T-helper 22 cell (primary cell): ENCODE data around the gene TMC1.
"Not testable (repeated sequence)": the region's sequence is repeated elsewhere in the genome, so short reads cannot be mapped to it uniquely, and the experiment has no call there.

Experiments used
- DNase-seq: peaks from one replicate; pipeline ENCODE4 v3.0.0-alpha.2; 2020; ENCODE audit warnings: low read depth

Gene TMC1

DNA sequence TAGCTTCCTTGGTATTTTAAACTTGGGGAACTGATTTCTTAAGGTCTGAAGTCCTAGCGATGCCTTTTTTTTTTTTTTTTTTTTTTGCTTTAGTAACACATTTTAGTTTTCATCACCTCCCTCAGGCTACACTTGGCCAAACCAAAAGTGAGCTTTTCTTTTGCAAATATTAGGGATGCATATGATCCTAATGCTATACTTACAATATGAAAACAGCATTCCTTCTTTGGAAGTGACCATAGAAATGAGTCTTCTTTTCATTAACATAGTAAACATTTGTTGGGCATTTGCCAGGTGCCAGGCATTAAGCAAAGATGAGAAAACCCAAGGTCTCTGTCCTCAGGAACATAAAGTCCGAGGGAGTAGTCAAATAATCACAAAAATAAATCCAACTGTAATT, 241.6 kb downstream of the TMC1 start:
- no peak for DNase-seq

DNA sequence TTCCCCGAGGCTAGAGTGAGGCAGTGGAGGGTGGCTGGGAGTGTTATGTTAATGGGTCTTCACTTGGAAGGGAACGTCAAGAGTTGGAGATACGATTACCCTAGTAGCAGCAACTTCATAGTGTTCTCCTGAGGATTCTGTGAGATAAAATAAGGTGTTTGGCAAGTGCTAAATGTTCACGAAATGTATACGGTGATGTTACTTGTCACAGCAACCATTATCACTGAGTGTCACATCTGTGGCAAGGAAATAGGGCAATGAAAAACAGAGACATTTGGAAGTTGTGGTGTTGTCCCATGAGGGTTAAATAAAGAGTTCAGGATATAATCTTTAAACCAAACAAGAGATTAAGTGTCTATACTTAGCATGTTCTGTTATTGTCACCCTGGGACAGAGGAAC, 248.1 kb downstream of the TMC1 start:
- no peak for DNase-seq

DNA sequence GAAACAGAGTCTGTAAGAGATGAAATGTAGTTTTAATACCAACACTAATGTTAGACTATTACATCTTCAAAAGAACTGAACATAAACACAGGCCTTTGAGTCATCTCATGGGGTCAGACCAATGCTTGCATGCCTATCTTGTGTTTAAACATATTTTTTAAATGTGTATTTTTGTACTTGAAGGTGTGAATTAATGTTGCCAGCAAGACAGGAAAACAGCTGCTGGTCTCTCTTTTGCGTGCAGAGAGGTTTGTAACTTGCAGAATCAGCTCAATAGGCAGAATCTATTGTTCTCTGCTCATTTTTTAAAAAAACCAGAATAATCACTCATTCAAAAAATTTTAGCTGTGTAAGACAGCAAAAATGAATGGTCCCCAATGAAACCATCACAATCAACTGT, 251.3 kb downstream of the TMC1 start:
- no peak for DNase-seq

GRCh38 chr9:72773570-72773969, 252.2 kb downstream of the TMC1 start:
- no peak for DNase-seq

GRCh38 chr9:72775570-72775969, 254.2 kb downstream of the TMC1 start:
- DNase-seq: no peak

- no peak for DNase-seq
Measured at GRCh38 chr9:72779614-72780013, 258.2 kb downstream of the TMC1 start.

- DNase-seq: no peak
Measured at GRCh38 chr9:72786948-72787347, 265.5 kb downstream of the TMC1 start.

DNA sequence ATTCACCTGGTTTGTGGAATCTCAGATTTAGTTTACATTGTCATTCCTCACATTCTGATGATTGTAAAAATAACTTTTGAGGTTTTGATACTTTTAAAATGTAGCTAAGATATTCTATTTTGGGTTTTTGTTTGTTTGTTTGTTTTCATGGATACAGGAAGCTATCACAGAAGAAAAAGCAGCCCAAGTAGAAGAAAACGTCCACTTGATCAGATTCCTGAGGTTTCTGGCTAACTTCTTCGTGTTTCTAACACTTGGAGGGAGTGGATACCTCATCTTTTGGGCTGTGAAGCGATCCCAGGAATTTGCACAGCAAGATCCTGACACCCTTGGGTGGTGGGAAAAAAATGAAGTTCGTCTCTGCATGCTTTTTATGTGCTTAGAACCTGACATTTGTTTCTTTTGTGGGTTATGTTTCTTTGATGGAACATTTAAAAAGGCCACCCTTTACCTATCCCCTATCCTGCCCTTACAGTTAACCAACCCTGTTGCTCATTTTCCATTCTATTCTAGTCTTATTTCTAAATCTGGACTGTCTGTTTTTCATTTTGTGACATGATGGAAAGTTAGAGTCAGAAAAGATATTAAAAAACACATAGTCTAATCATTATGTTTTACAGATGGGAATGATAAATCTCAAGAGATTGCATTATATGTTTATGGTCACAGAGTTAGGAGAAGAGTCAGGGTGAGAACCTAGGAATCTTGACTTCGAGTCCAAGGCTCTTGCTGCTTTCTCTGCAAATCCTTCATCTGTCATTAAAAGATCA, 267.7 kb downstream of the TMC1 start:
- DNase-seq: no peak

DNA sequence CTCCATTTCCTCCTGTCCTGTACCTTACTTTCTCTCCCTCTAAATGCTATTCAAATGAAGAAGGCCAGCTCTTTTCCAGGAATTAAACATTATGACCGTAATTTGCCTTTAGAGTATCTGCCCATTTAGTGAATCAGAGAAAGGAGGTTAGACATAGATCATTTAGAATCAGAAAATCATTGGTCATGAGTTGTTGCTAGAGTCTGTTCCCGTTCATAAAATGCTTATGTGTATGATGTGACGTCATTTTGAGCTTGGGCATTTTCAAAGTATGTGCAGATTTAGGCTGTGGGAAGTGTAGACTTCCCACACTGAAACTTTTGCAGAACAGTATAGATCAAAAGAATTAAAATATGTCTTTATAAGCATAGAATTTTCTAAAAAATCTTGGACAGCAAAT, 268.5 kb downstream of the TMC1 start:
- DNase-seq: no peak

- no peak for DNase-seq
Measured at GRCh38 chr9:72790989-72791388, 269.6 kb downstream of the TMC1 start.

- DNase-seq: no peak
Measured at GRCh38 chr9:72791436-72791835, 270.0 kb downstream of the TMC1 start.

DNA sequence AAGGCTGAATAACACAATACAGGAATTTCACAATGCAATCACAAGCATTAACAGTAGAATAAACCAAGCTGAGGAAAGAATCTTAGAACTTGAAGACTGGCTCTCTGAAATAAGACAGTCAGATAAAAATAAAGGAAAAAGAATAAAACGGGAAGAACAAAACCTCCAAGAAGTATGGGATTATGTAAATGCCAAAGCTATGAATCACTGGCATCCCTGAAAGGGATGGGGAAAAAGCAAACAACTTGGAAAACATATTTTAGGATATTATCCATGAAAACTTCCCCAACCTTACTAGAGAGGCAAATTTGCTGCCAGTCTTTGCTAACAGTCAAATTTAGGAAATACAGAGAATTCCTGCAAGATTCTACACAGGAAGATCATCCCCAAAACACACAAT, 273.5 kb downstream of the TMC1 start:
- DNase-seq: no peak

DNA sequence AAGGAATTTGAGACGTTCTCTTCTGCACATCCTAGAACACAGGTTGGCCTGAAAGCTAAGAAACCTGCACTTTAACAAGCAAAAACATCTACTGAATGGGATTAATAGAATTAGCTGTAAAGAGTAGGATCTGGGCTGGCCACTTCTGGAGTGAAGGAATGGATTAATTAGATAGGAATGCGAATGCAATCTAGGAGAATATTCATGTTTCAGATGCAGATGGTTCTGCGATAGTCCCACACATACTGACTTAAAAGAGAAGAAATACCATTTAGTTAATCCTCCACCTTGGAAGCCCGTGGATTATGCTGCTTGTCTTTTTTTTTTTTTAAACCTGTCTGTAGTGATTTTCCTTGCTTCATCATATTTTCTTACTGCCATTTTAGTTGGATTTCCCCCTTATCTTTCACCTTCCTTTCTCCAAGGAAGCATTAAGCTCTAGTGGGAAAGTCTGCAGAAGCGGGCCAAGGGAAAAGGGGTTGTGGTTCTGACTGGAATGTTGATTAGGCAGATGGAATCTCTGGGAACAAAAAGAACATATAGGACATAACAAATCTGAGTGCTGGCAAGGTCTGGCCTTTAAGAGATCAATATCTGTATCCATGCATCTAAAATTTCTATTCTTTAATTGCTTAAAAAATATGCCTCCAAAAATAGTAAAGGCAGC, 279.1 kb downstream of the TMC1 start:
- DNase-seq: no peak

GRCh38 chr9:72805238-72805637, 283.8 kb downstream of the TMC1 start:
- DNase-seq: no peak

DNA sequence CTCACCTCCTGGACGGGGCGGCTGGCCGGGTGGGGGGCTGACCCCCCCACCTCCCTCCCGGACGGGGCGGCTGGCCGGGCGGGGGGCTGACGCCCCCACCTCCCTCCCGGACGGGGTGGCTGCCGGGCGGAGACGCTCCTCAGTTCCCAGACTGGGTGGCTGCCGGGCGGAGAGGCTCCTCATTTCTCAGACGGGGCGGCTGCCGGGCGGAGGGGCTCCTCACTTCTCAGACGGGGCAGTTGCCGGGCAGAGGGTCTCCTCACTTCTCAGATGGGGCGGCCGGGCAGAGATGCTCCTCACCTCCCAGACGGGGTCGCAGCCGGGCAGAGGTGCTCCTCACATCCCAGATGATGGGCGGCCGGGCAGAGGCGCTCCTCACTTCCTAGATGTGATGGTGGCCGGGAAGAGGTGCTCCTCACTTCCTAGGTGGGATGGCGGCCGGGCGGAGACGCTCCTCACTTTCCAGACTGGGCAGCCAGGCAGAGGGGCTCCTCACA, 285.0 kb downstream of the TMC1 start:
- not testable (repeated sequence) for DNase-seq

- no peak for DNase-seq
Measured at GRCh38 chr9:72807765-72808445, 286.5 kb downstream of the TMC1 start.

DNA sequence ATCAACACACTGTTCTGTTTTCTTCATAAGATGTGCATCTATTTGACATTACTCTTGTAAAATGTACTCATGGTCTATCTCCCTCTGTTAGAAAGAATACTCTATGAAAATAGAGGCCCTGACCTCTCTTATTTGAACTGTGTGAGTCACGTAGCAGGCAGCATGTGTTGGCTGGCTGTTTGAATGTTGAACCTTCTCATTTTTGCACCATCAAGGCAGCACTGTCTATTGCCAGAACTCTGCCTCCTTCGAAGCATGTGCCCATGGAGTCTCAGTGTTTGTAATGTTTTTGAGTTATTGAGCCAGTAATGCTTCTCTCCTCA, 287.0 kb downstream of the TMC1 start:
- no peak for DNase-seq

GRCh38 chr9:72809586-72809985, 288.2 kb downstream of the TMC1 start:
- no peak for DNase-seq

- DNase-seq: no peak
Measured at GRCh38 chr9:72812559-72813111, 291.2 kb downstream of the TMC1 start.

DNA sequence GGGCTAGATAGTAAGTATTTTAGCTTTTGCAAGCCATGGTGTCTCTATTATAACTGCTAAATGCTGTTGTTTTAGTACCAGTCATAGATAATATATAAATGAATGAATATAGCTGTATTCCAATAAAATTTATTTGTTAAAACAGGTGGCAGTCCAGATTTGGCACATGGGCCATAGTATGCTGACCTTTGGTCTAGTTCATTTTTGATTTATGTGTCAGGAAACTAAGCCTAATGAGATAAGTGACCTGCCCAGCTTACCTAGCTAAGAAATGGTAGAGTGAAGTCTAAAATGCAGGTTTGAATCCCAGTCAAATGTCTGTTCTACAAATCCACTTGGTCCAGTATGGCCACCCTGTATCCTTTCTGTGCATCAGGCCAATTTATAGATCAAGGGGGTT, 292.1 kb downstream of the TMC1 start:
- DNase-seq: no peak

DNA sequence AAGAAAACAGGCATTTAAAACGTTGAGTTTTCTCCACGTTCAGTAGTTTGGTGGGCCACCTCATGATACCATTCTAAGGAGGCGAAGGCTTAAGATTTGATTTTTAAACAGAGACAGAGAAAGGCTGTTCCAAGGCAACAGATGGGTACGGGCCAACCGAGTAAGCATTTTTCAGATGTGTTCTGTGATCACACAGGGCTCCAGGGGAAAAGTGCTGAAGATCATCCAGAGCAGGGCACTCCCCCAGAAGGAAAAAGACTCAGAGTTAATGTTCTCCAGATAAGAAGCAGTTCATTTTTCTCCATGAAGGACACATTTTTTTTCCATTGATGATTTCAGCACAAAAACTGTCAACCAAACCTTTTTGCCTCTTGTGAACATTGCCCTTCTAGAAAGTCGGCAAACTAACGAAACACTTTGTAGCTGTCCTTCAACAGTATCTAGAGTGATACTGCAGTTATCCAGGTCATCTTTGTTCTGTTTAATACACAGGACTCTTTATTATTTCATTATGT, 292.7 kb downstream of the TMC1 start:
- no peak for DNase-seq

DNA sequence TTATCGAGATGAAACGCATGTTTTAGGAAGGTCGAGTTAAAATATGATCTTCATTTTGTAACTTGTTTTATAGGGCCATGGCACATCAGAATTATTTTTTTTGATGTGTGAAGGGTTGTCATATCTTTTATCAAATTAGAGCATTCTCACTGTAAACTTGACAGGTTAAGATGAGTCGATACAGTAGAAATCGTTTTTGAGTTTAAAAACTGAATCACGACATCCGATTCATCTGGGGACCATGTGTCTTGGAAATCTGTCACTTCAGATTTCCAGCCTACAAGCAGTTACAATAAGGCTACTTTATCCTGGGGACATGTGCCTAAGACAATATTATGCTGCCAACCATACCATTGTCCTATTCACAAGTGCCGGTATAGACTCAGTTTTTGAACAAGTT, 295.3 kb downstream of the TMC1 start:
- DNase-seq: no peak

DNA sequence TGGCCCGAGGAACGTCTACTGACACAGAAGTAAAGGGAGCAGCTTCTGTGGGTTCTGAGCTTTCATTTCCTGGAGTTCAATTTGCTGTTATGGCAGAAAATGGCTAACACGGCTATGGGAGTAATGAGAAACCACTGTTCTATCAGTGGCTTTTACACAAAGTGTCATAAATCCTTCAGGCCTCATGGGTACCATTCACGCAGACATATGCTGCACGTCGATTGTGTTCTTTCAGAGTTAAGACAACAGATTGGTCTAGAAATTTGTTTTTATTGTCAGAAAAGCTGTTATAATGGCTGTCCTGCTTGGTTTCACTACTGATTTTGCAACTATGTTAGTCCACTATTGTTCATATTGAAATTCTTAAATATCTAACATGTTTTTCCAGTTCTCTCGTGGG, 296.0 kb downstream of the TMC1 start:
- DNase-seq: no peak
